Calu3 (cell line): ENCODE results near the gene COL9A3. TPM values are rescaled to one million over a fixed set of nuclear protein-coding genes. Genes with fewer than 3 reads are reported as not detected.

Experiments
- BruUV-seq: library from RNA; stranded (reverse); fragments of 400-500 nt; replicated peaks from 2 replicates; lab custom pipeline; 2021; lab: Mats Ljungman, UMichigan
- CTCF ChIA-PET: fragments of 300-600 bp; sonication (Branson Sonifier 250); formaldehyde crosslinking; loops from one replicate; lab custom pipeline; 2022; ENCODE audit warnings: antibody characterized with exemption; lab: Charles Lee
- DNase-seq: peaks from one replicate; pipeline ENCODE4 v3.0.0; 2022
- H3K27ac Mint-ChIP-seq: one replicate; pipeline ENCODE4 v1.8.0; 2022; ENCODE audit warnings: mixed read lengths; ENCODE audit not compliant: unreplicated experiment
- H3K27me3 Mint-ChIP-seq: one replicate; pipeline ENCODE4 v1.8.0; 2022; ENCODE audit warnings: mixed read lengths; ENCODE audit not compliant: unreplicated experiment
- H3K36me3 Mint-ChIP-seq: one replicate; pipeline ENCODE4 v1.8.0; 2022; ENCODE audit warnings: mild to moderate bottlenecking, moderate library complexity, mixed read lengths; ENCODE audit not compliant: insufficient read depth, unreplicated experiment
- H3K4me1 Mint-ChIP-seq: one replicate; pipeline ENCODE4 v1.8.0; 2022; ENCODE audit warnings: mild to moderate bottlenecking, low read depth, mixed read lengths; ENCODE audit not compliant: unreplicated experiment
- H3K4me3 Mint-ChIP-seq: one replicate; pipeline ENCODE4 v1.8.0; 2022; ENCODE audit warnings: mild to moderate bottlenecking, low read depth, moderate library complexity, mixed read lengths; ENCODE audit not compliant: unreplicated experiment
- H3K9me3 Mint-ChIP-seq: one replicate; pipeline ENCODE4 v1.8.0; 2022; ENCODE audit warnings: low read depth, mixed read lengths; ENCODE audit not compliant: unreplicated experiment
- CTCF ChIP-seq: fragments of 200-600 bp; IDR thresholded peaks from one replicate; pipeline ENCODE4 v1.8.0; 2022; ENCODE audit warnings: antibody characterized with exemption; ENCODE audit not compliant: unreplicated experiment
- intact Hi-C: fragments of 100-400 bp; cut with micrococcal nuclease; formaldehyde crosslinking; loops from one replicate; pipeline ENCODE4 v1.10.0; 2022; ENCODE audit not compliant: unreplicated experiment
- total RNA-seq: library from RNA; stranded (reverse); gene quantifications from 2 replicates; pipeline ENCODE4 v1.2.3, GENCODE V29; 2022

Gene COL9A3
- total RNA-seq, 1 experiment from 2014 or later, result 2.7 TPM

GRCh38 chr20:62840244-62841197 lies 23.7 kb downstream of the COL9A3 start:
- Mint-ChIP-seq H3K36me3 (peaks cover 10% of the 10 kb centered on the region), H3K27ac (no peak overlapping the region), H3K4me1 (no peaks in the 10 kb centered on the region), H3K9me3 (no peaks in the 10 kb centered on the region), H3K4me3 (no peak overlapping the region), H3K27me3 (peaks cover 17% of the 10 kb centered on the region)
- intact Hi-C loops, result no loop called here
- no TSS peak for BruUV-seq
- CTCF ChIA-PET, result no interaction called here
- TF ChIP-seq CTCF, result no peak
- DNase-seq, result no peak

GRCh38 chr20:62841705-62842212 lies 24.9 kb downstream of the COL9A3 start:
- no peaks in the 10 kb centered on the region for H3K4me1 Mint-ChIP-seq
- H3K4me3 Mint-ChIP-seq, result no peak overlapping the region
- BruUV-seq, result no TSS peak
- peaks cover 5% of the 10 kb centered on the region for H3K27me3 Mint-ChIP-seq
- peaks cover 18% of the 10 kb centered on the region for H3K36me3 Mint-ChIP-seq
- CTCF ChIA-PET, result no interaction called here
- TF ChIP-seq CTCF, result no peak
- DNase-seq, result no peak
- H3K27ac Mint-ChIP-seq, result no peak overlapping the region
- intact Hi-C loops, result no loop called here
- H3K9me3 Mint-ChIP-seq, result no peaks in the 10 kb centered on the region

GRCh38 chr20:62843656-62844055 lies 26.8 kb downstream of the COL9A3 start:
- H3K27ac Mint-ChIP-seq, result no peak overlapping the region
- TSS peak; percentile 37 for BruUV-seq
- no peaks in the 10 kb centered on the region for H3K9me3 Mint-ChIP-seq
- no peaks in the 10 kb centered on the region for H3K4me1 Mint-ChIP-seq
- no peak for TF ChIP-seq CTCF
- DNase-seq, result no peak
- CTCF ChIA-PET, result interaction anchor here (0.8 kb wide), 1 partner anchor 11 kb away, joined by 3 read pairs; no protein-coding TSS in a partner anchor
- intact Hi-C loops, result no loop called here
- peaks cover 21% of the 10 kb centered on the region for H3K36me3 Mint-ChIP-seq
- H3K4me3 Mint-ChIP-seq, result no peak overlapping the region
- no peaks in the 10 kb centered on the region for H3K27me3 Mint-ChIP-seq

GRCh38 chr20:62844182-62844581 lies 27.3 kb downstream of the COL9A3 start:
- Mint-ChIP-seq H3K9me3 (no peaks in the 10 kb centered on the region), H3K4me3 (no peak overlapping the region), H3K36me3 (peaks cover 21% of the 10 kb centered on the region), H3K27me3 (no peaks in the 10 kb centered on the region), H3K27ac (no peak overlapping the region), H3K4me1 (no peaks in the 10 kb centered on the region)
- CTCF ChIA-PET, result interaction anchor here (0.6 kb wide), 1 partner anchor 210 kb away, joined by 4 read pairs; no protein-coding TSS in a partner anchor
- TF ChIP-seq CTCF, result no peak
- intact Hi-C loops, result no loop called here
- DNase-seq, result no peak
- no TSS peak for BruUV-seq
